PC-3 (cell line): ENCODE data around the gene TRIM65. TPM values are rescaled to one million over a fixed set of nuclear protein-coding genes. Genes with fewer than 3 reads are reported as not detected.

Experiments
- ATAC-seq: fragments of 200-7000 bp; cut with Tn5 transposase; 2 replicates; pipeline ENCODE4 v1.9.1; 2020; ENCODE audit warnings: mild to moderate bottlenecking, moderate library complexity
- BruUV-seq: library from RNA; stranded (reverse); fragments of 400-500 nt; replicated peaks from 2 replicates; lab custom pipeline; 2021; lab: Mats Ljungman, UMichigan
- CTCF ChIA-PET: fragments of 300-600 bp; sonication (Branson Sonifier 250); formaldehyde crosslinking; loops from one replicate; lab custom pipeline; 2022; ENCODE audit warnings: antibody characterized with exemption; lab: Charles Lee
- POLR2A ChIA-PET: fragments of 300-600 bp; sonication (Branson Sonifier 250); formaldehyde crosslinking; loops from one replicate; lab custom pipeline; 2022; ENCODE audit warnings: antibody characterized with exemption; ENCODE audit not compliant: unreplicated experiment; lab: Charles Lee
- DNase-seq: peaks from one replicate; pipeline ENCODE4 v3.0.0-alpha.2; 2015
- H2AFZ ChIP-seq: fragments of 300-600 bp; sonication (generic); 2 replicates; pipeline ENCODE4 v1.6.0; 2016; ENCODE audit warnings: antibody characterized with exemption, low read length
- H3F3A ChIP-seq: fragments of 300-600 bp; sonication (generic); one replicate; pipeline ENCODE4 v1.6.0; 2017; ENCODE audit warnings: antibody characterized with exemption, low read length, control low read depth, mild to moderate bottlenecking; ENCODE audit not compliant: unreplicated experiment
- H3K27ac ChIP-seq: fragments of 300-600 bp; sonication (generic); 2 replicates; pipeline ENCODE4 v1.5.1; 2016; ENCODE audit warnings: mild to moderate bottlenecking, low read length
- H3K27me3 ChIP-seq: fragments of 300-600 bp; sonication (generic); 2 replicates; pipeline ENCODE4 v1.6.1; 2016; ENCODE audit warnings: low read length, mixed read lengths
- H3K36me3 ChIP-seq: fragments of 300-600 bp; sonication (generic); 2 replicates; pipeline ENCODE4 v1.6.1; 2016; ENCODE audit warnings: low read depth, mixed run types, low read length, mixed read lengths
- H3K4me1 ChIP-seq: fragments of 300-600 bp; sonication (generic); 2 replicates; pipeline ENCODE4 v1.5.1; 2016; ENCODE audit warnings: low read length; ENCODE audit not compliant: insufficient read depth
- H3K4me2 ChIP-seq: fragments of 300-600 bp; sonication (generic); 2 replicates; pipeline ENCODE4 v1.6.0; 2016; ENCODE audit warnings: low read length
- H3K4me3 ChIP-seq: fragments of 300-600 bp; sonication (generic); 2 replicates; pipeline ENCODE4 v1.5.1; 2016; ENCODE audit warnings: mild to moderate bottlenecking, low read length, mixed read lengths
- H3K79me2 ChIP-seq: fragments of 300-600 bp; sonication (generic); 2 replicates; pipeline ENCODE4 v1.6.1; 2017; ENCODE audit warnings: low read length, mixed read lengths
- H3K9ac ChIP-seq: fragments of 300-600 bp; sonication (generic); 2 replicates; pipeline ENCODE4 v1.6.0; 2016; ENCODE audit warnings: mild to moderate bottlenecking, low read length
- H3K9me2 ChIP-seq: fragments of 300-600 bp; sonication (generic); replicated peaks from 2 replicates; pipeline ENCODE4 v1.6.1; 2016; ENCODE audit warnings: mixed run types, low read length, mixed read lengths
- H3K9me3 ChIP-seq: fragments of 300-600 bp; sonication (generic); 2 replicates; pipeline ENCODE4 v1.6.1; 2016; ENCODE audit warnings: low read length, mixed read lengths
- H4K20me1 ChIP-seq: fragments of 300-600 bp; sonication (generic); 2 replicates; pipeline ENCODE4 v1.6.1; 2016; ENCODE audit warnings: low read length, mixed read lengths
- CTCF ChIP-seq: fragments of 300-600 bp; sonication (generic); conservative IDR thresholded peaks from 2 replicates; pipeline ENCODE4 v1.5.1; 2017; ENCODE audit warnings: antibody characterized with exemption, low read depth, mild to moderate bottlenecking, low read length
- EZH2 ChIP-seq: fragments of 300-600 bp; sonication (generic); IDR thresholded peaks from one replicate; pipeline ENCODE4 v1.6.1; 2017; ENCODE audit warnings: antibody characterized with exemption, mild to moderate bottlenecking, low read length; ENCODE audit not compliant: unreplicated experiment
- EZH2phosphoT487 ChIP-seq: fragments of 300-600 bp; sonication (generic); IDR thresholded peaks from 2 replicates; pipeline ENCODE4 v1.6.1; 2018; ENCODE audit warnings: mild to moderate bottlenecking, antibody characterized with exemption, low read length, borderline replicate concordance
- intact Hi-C: fragments of 100-400 bp; cut with micrococcal nuclease; formaldehyde crosslinking; loops from 2 replicates; pipeline ENCODE4 v1.9.0; 2023
- total RNA-seq: library from RNA; depleted of rRNA; stranded (reverse); fragments of >200 nt; gene quantifications from 2 replicates; pipeline ENCODE4 v1.2.3, GENCODE V29; 2014

TRIM65 gene
- total RNA-seq, 1 experiment from 2014 or later, result 32.3 TPM

GRCh38 chr17:75906143-75906884 lies 9.6 kb upstream of the TRIM65 start:
- ChIA-PET POLR2A (no interaction called here), CTCF (interaction anchor here (0.6 kb wide), 1 partner anchor 200 kb away, joined by 7 read pairs; no protein-coding TSS in a partner anchor)
- ATAC-seq (no peak), DNase-seq (no peak)
- Histone ChIP-seq H3K4me2 (no peak overlapping the region), H3F3A (no peaks in the 10 kb centered on the region), H3K9me3 (no peaks in the 10 kb centered on the region), H3K9ac (no peak overlapping the region), H3K27ac (no peak overlapping the region), H3K27me3 (no peaks in the 10 kb centered on the region), H3K4me3 (no peak overlapping the region), H2AFZ (no peak overlapping the region), H3K36me3 (peaks cover 12% of the 10 kb centered on the region; the same call in 1 of the 2 replicates), H4K20me1 (no peaks in the 10 kb centered on the region), H3K4me1 (peaks cover 13% of the 10 kb centered on the region), H3K9me2 (no peaks in the 10 kb centered on the region), H3K79me2 (peaks cover 26% of the 10 kb centered on the region)
- no TSS peak for BruUV-seq
- intact Hi-C loops, result loop anchor here (10.0 kb wide), 1 partner anchor 368 kb away; no protein-coding TSS in a partner anchor
- TF ChIP-seq EZH2phosphoT487 (no peak), EZH2 (no peak), CTCF (no peak)

DNA sequence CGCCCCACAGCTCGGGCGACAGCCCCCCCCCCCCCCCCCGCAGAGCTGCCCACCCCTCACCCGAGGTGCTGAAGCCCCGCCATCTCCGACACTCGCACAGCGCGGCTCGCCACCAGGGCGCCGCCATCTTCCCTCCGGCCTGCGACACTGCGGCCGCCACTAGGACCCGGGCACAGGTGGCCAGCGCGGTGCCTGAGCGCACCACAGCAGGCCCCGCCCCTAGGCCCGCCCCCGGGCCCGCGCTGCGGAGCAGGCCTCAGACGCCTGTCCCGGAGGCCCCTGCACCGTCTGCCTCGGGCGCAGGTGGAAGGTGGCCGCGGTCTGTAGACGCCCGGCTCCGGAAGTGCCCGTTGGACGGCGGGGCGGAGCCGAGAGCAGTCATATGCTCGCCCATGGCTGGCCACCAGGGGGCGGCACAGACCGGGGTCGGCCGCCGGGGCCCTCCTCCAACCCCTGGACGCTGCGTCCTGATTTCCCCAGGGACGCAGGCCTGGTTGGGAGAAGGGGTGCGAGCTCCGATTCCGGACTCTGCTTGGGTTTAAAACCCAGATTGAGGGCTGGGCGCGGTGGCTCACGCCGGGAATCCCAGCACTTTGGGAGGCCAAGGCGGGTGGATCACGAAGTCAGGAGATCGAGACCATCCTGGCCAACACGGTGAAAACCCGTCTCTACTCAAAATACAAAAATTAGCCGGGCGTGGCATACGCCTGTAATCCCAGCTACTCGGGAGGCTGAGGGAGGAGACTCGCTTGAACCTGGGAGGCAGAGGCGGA lies 8.2 kb upstream of the TRIM65 start, which contains the start of gene MRPL38:
TSS of gene MRPL38 (minus strand) at position 136 of the 773 bp plus-strand sequence. CDS start at position 127, 9 bp downstream.
- peak within 1 kb of the TSS; percentile 64 for H3K27ac ChIP-seq
- CTCF ChIA-PET, result interaction anchor here (0.6 to 1.2 kb wide), 11 partner anchors 8 to 226 kb away, joined by 3 to 10 read pairs (median 4); partner anchors contain the start of genes FBF1, TRIM65 and WBP2

More for the DNA sequence above, 8.2 kb upstream of the TRIM65 start, which contains the start of gene MRPL38:
- Histone ChIP-seq H3K4me2 (peak within 1 kb of the TSS; percentile 89), H3K27me3 (no peaks in the 10 kb centered on the region), H3F3A (no peaks in the 10 kb centered on the region), H3K36me3 (peaks cover 19% of the 10 kb centered on the region; the same call in 1 of the 2 replicates), H3K9me3 (no peaks in the 10 kb centered on the region), H3K9me2 (no peaks in the 10 kb centered on the region), H3K9ac (peak within 1 kb of the TSS; percentile 90), H3K4me3 (peak within 1 kb of the TSS; percentile 78), H2AFZ (peak within 1 kb of the TSS; percentile 92), H3K79me2 (peaks cover 26% of the 10 kb centered on the region), H4K20me1 (no peaks in the 10 kb centered on the region), H3K4me1 (peaks cover 13% of the 10 kb centered on the region)
- DNase-seq (peak; percentile 99), ATAC-seq (peak; percentile 98)
- intact Hi-C loops, result loop anchor here (1.0 to 10.0 kb wide), 5 partner anchors 36 to 370 kb away; partner anchors contain the start of genes ACOX1, FBF1 and TEN1
- TF ChIP-seq EZH2phosphoT487 (no peak), CTCF (peak; percentile 95), EZH2 (no peak)
- POLR2A ChIA-PET, result interaction anchor here (0.5 to 1.0 kb wide), 6 partner anchors 24 to 125 kb away, joined by 3 to 8 read pairs (median 3); partner anchors contain the start of gene FBF1
- BruUV-seq, result TSS peak; percentile 94
